Stomach (tissue), 19 donors: Measurements from ENCODE around the gene SPINDOC. TPM values are rescaled to one million over a fixed set of nuclear protein-coding genes. Genes with fewer than 3 reads are reported as not detected.

Experiments used
- DNase-seq, 2 donors: peaks; one replicate each; pipeline versions ENCODE4 v3.0.0 to v3.0.0-alpha.2; 2013 to 2019
- H3K27ac ChIP-seq, 5 donors: fragments of 200-600 bp in 4 of 5; sonication (generic) in 4 of 5; one replicate each; pipeline ENCODE4 v1.5.1; 2013 to 2019; ENCODE audit warnings: mild to moderate bottlenecking in 1 of 5, moderate library complexity in 1 of 5
- H3K27me3 ChIP-seq, 3 donors: fragments of 200-600 bp; sonication (generic); one replicate each; pipeline ENCODE4 v1.5.1; 2017 to 2019; ENCODE audit warnings: mixed run types in 1 of 3
- H3K36me3 ChIP-seq, 4 donors: fragments of 200-600 bp; sonication (generic); 1 replicate in 3 of 4; 2 replicates in 1 of 4; pipeline ENCODE4 v1.5.1; 2016 to 2019
- H3K4me1 ChIP-seq, 4 donors: fragments of 200-600 bp; sonication (generic); one replicate each; pipeline ENCODE4 v1.5.1; 2016 to 2019
- H3K4me3 ChIP-seq, 4 donors: fragments of 200-600 bp; sonication (generic) in 3 of 4; one replicate each; pipeline ENCODE4 v1.5.1; 2016 to 2019; ENCODE audit warnings: mild to moderate bottlenecking in 1 of 4
- H3K9me3 ChIP-seq, 4 donors: fragments of 200-600 bp; sonication (generic); one replicate each; pipeline ENCODE4 v1.5.1; 2016 to 2019
- CTCF ChIP-seq, 7 experiments: fragments of 450-650 bp in 4 of 7; fragments of 200-600 bp in 3 of 7; sonication (generic) in 3 of 7; IDR thresholded peaks; one replicate each; pipeline ENCODE4 v1.5.1; 2016 to 2019; ENCODE audit warnings: antibody characterized with exemption in 7 of 7, control low read depth in 2 of 7, mild to moderate bottlenecking in 1 of 7
- EP300 ChIP-seq: sonication (generic); formaldehyde crosslinking; IDR thresholded peaks from one replicate; pipeline ENCODE4 v1.6.1; 2017; ENCODE audit warnings: antibody characterized with exemption
- POLR2A ChIP-seq, 4 donors: fragments of 450-650 bp; IDR thresholded peaks; one replicate each; pipeline ENCODE4 v1.6.1; 2016; ENCODE audit warnings: antibody characterized with exemption in 4 of 4, control low read depth in 2 of 4, mild to moderate bottlenecking in 1 of 4, moderate library complexity in 1 of 4
- POLR2AphosphoS5 ChIP-seq, 3 donors: sonication (generic); formaldehyde crosslinking; IDR thresholded peaks; one replicate each; pipeline ENCODE4 v1.6.1; 2016; ENCODE audit warnings: antibody characterized with exemption in 3 of 3
- WGBS, 5 donors: extraction: QIAGEN DNeasy Blood & Tissue Kit in 3 of 5; methylation state at CpG; one replicate each; pipeline versions ENCODE4 v1.1.5 to v1.1.7; 2013 to 2018; 5-methylcytosine and 5-hydroxymethylcytosine counted together
- intact Hi-C: fragments of 100-400 bp; cut with DNase I; formaldehyde crosslinking; loops from one replicate; pipeline ENCODE4 v1.15.1; 2023; ENCODE audit warnings: low total_unique reads
- long read RNA-seq, 10 donors: transcript quantifications; one replicate each; lab custom pipeline, GENCODE V29; 2026
- polyA plus RNA-seq, 3 donors: library from polyadenylated mRNA; stranded (reverse); fragments of 200-250 nt; gene quantifications; one replicate each; pipeline ENCODE4 v1.2.3, GENCODE V29; 2013
- total RNA-seq, 5 donors: library from RNA; depleted of rRNA; stranded (reverse); fragments of >200 nt; gene quantifications; one replicate each; pipeline versions ENCODE4 v1.1.0 to v1.2.3, GENCODE V29; 2014 to 2016
- donor health status: healthy with polysubstance abuse.
- donor health status: Bipolar disorder and iron deficiency.
- donor health status: healthy.

Gene SPINDOC
- 10 to 100 TPM in 1 of 5 donors, 1 to 10 TPM in 3, under 1 TPM in 1; 0.45 to 13.6 (median 5.7) TPM for total RNA-seq
- polyA plus RNA-seq: 10 to 100 TPM in 1 of 3 donors, 1 to 10 TPM in 2; 4.6 to 12.1 (median 5.8) TPM
- long read RNA-seq, donor 1: 0 reads
- long read RNA-seq, donor 2, partial matches to known transcripts: 0 of 4 reads
- long read RNA-seq, donor 2, other reads (novel, unspliced or antisense): 0 of 4 reads
- long read RNA-seq, donor 3, partial matches to known transcripts: 0 of 2 reads
- long read RNA-seq, donor 3, other reads (novel, unspliced or antisense): 0 of 2 reads
- long read RNA-seq, donor 4, partial matches to known transcripts: 0 of 1 reads
- long read RNA-seq, donor 4, other reads (novel, unspliced or antisense): 0 of 1 reads
- long read RNA-seq, donor 5, partial matches to known transcripts: 0 of 1 reads
- long read RNA-seq, donor 5, other reads (novel, unspliced or antisense): 0 of 1 reads
- long read RNA-seq, donor 6, partial matches to known transcripts: 0 of 4 reads
- long read RNA-seq, donor 6, other reads (novel, unspliced or antisense): 0 of 4 reads
- long read RNA-seq, donor 7, partial matches to known transcripts: 5 of 9 reads
- long read RNA-seq, donor 7, other reads (novel, unspliced or antisense): 0 of 9 reads
- long read RNA-seq, donor 8, partial matches to known transcripts: 0 of 4 reads
- long read RNA-seq, donor 8, other reads (novel, unspliced or antisense): 0 of 4 reads
- long read RNA-seq, donor 9, partial matches to known transcripts: 0 of 2 reads
- long read RNA-seq, donor 9, other reads (novel, unspliced or antisense): 0 of 2 reads
- long read RNA-seq, donor 10, partial matches to known transcripts: 0 of 1 reads
- long read RNA-seq, donor 10, other reads (novel, unspliced or antisense): 0 of 1 reads

GRCh38 chr11:63813035-63813562 is at the start of gene SPINDOC:
TSS of gene SPINDOC (plus strand) at chr11:63813456. CDS start at chr11:63813687, 231 bp downstream.
- Histone ChIP-seq H3K9me3 (no peaks in the 10 kb centered on the region), H3K4me1 (peaks cover 8 to 38% (median 28%) of the 10 kb centered on the region in 4 donors), H3K36me3 (peaks cover 13 to 19% (median 15%) of the 10 kb centered on the region in 4 donors), H3K27me3 (no peaks in the 10 kb centered on the region), H3K27ac (peak within 1 kb of the TSS; percentile 66 to 88 (median 82)), H3K4me3 (peak within 1 kb of the TSS; percentile 91 to 99 (median 95))
- TF ChIP-seq POLR2A (IDR thresholded peaks at IDR 0.05) (no peak), POLR2AphosphoS5 (IDR thresholded peaks at IDR 0.05) (no peak), CTCF (IDR thresholded peaks at IDR 0.05) (no peak), EP300 (no peak)
- 0 to 3% (median 1%) methylated on average over 13 to 59 of the region's 65 CpGs for WGBS, 5 donors
- intact Hi-C loops: no loop called here
- DNase-seq: peak; percentile 80 to 91

GRCh38 chr11:63763496-63764339 is 49.5 kb upstream of the SPINDOC start:
- WGBS, 5 donors: 50 to 77% (median 64%) methylated on average over 41 to 82 of the region's 82 CpGs
- peak in 1 of 2 donors; percentile 74 for DNase-seq
- peaks cover 0 to 1% (median 0%) of the 10 kb centered on the region in 3 donors for H3K27me3 ChIP-seq
- no peaks in the 10 kb centered on the region for H3K9me3 ChIP-seq
- peaks cover 0 to 16% (median 8%) of the 10 kb centered on the region in 4 donors for H3K36me3 ChIP-seq
- H3K27ac ChIP-seq: peak overlapping the region in 4 of 5 donors; percentile 59 to 86 (median 68)
- peaks cover 44 to 67% (median 61%) of the 10 kb centered on the region in 4 donors for H3K4me1 ChIP-seq
- TF ChIP-seq POLR2AphosphoS5 (IDR thresholded peaks at IDR 0.05) (no peak), POLR2A (IDR thresholded peaks at IDR 0.05) (no peak), CTCF (IDR thresholded peaks at IDR 0.05) (peak in 1 of 7 experiments; percentile 4), EP300 (no peak)
- H3K4me3 ChIP-seq: peak overlapping the region; percentile 50 to 60 (median 56)
- intact Hi-C loops: no loop called here

GRCh38 chr11:63764340-63764678 is 48.9 kb upstream of the SPINDOC start:
- H3K27ac ChIP-seq: peak overlapping the region in 4 of 5 donors; percentile 59 to 86 (median 68)
- H3K9me3 ChIP-seq: no peaks in the 10 kb centered on the region
- TF ChIP-seq CTCF (IDR thresholded peaks at IDR 0.05) (no peak), POLR2A (IDR thresholded peaks at IDR 0.05) (no peak), POLR2AphosphoS5 (IDR thresholded peaks at IDR 0.05) (no peak), EP300 (no peak)
- DNase-seq: no peak
- intact Hi-C loops: no loop called here
- H3K27me3 ChIP-seq: peaks cover 0 to 7% (median 4%) of the 10 kb centered on the region in 3 donors
- peaks cover 0 to 10% (median 5%) of the 10 kb centered on the region in 4 donors for H3K36me3 ChIP-seq
- peaks cover 45 to 73% (median 63%) of the 10 kb centered on the region in 4 donors for H3K4me1 ChIP-seq
- WGBS, 5 donors: 74 to 100% (median 85%) methylated on average over 2 to 23 of the region's 23 CpGs; no CpG with 5 or more reads in 1 of the 5 donors
- peak overlapping the region; percentile 50 to 60 (median 56) for H3K4me3 ChIP-seq
